GM10248 (cell line): ENCODE data around the gene DDX5.
A peak's percentile ranks its signal among the peaks of the same experiment; 100 is the strongest.

ENCODE experiments used
- CTCF ChIA-PET: fragments of 300-600 bp; sonication (Branson Sonifier 250); formaldehyde crosslinking; extraction: SDS; loops from one replicate; lab custom pipeline; 2021; ENCODE audit warnings: antibody characterized with exemption; lab: Yijun Ruan, JAX
- POLR2A ChIA-PET: fragments of 350-650 bp; sonication (Branson Sonifier 250); formaldehyde crosslinking; extraction: SDS; loops from one replicate; lab custom pipeline; 2020; ENCODE audit warnings: antibody characterized with exemption; lab: Yijun Ruan, JAX
- DNase-seq: peaks from one replicate; pipeline ENCODE4 v3.0.0; 2012; ENCODE audit errors: extremely low spot score
- CTCF ChIP-seq: IDR thresholded peaks from 2 replicates; pipeline ENCODE4 v1.5.1; 2012; ENCODE audit warnings: mild to moderate bottlenecking, low read depth; ENCODE audit errors: extremely low read depth, missing control alignments, control extremely low read depth

Gene DDX5

GRCh38 chr17:64506201-64506575 lies at the start of gene DDX5:
Gene DDX5, minus strand, starts transcription at chr17:64506289. Its CDS starts 170 bp downstream, at chr17:64506119.
- peak; percentile 96 for DNase-seq
- TF ChIP-seq CTCF = no peak
- ChIA-PET POLR2A (interaction anchor here (0.7 to 4.0 kb wide), 12 partner anchors 9 to 447 kb away, joined by 3 to 89 read pairs (median 4); partner anchors contain the start of gene POLG2), CTCF (interaction anchor here (1.0 to 1.9 kb wide), 5 partner anchors 9 to 143 kb away, joined by 3 to 9 read pairs (median 4); partner anchors contain the start of gene POLG2)

- CTCF ChIA-PET = interaction anchor here (0.8 to 1.3 kb wide), 5 partner anchors 15 to 94 kb away, joined by 3 to 6 read pairs (median 3); no protein-coding TSS in a partner anchor
- POLR2A ChIA-PET = no interaction called here
- no peak for DNase-seq
- no peak for TF ChIP-seq CTCF
Measured at GRCh38 chr17:64555281-64555680, 49.2 kb upstream of the DDX5 start.

- ChIA-PET CTCF (interaction anchor here (1.0 to 1.6 kb wide), 2 partner anchors 10 to 28 kb away, joined by 3 read pairs; no protein-coding TSS in a partner anchor), POLR2A (no interaction called here)
- TF ChIP-seq CTCF = no peak
- DNase-seq = no peak
Measured at GRCh38 chr17:64554028-64554637, 48.0 kb upstream of the DDX5 start.

GRCh38 chr17:64551461-64551860 lies 45.4 kb upstream of the DDX5 start:
- no peak for TF ChIP-seq CTCF
- no peak for DNase-seq
- ChIA-PET POLR2A (no interaction called here), CTCF (interaction anchor here (1.0 to 1.1 kb wide), 2 partner anchors 10 to 25 kb away, joined by 3 read pairs; no protein-coding TSS in a partner anchor)

- no peak for DNase-seq
- TF ChIP-seq CTCF = no peak
- CTCF ChIA-PET = interaction anchor here (0.9 to 1.8 kb wide), 5 partner anchors 13 to 394 kb away, joined by 3 to 5 read pairs (median 3); no protein-coding TSS in a partner anchor
- POLR2A ChIA-PET = interaction anchor here (0.6 kb wide), 1 partner anchor 224 kb away, joined by 3 read pairs; no protein-coding TSS in a partner anchor
Measured at GRCh38 chr17:64547319-64547718, 41.2 kb upstream of the DDX5 start.

GRCh38 chr17:64546716-64547115 lies 40.6 kb upstream of the DDX5 start:
- DNase-seq = no peak
- CTCF ChIA-PET = interaction anchor here (1.0 to 2.5 kb wide), 6 partner anchors 14 to 126 kb away, joined by 3 to 8 read pairs (median 3); no protein-coding TSS in a partner anchor
- TF ChIP-seq CTCF = no peak
- POLR2A ChIA-PET = no interaction called here
